ENCODE data around the gene RHOD. TPM values are rescaled to one million over a fixed set of nuclear protein-coding genes. Genes with fewer than 3 reads are reported as not detected.

RHOD gene
- total RNA-seq, 4 donors from 2014 or later = 74.6 to 109 (median 87.8) TPM

GRCh38 chr11:67111261-67111660 is 54.6 kb downstream of the RHOD start:
- WGBS, 2 donors = 38% methylated on average over 1 of the region's 1 CpG
- TF ChIP-seq CTCF (IDR thresholded peaks at IDR 0.05) (no peak), POLR2A (IDR thresholded peaks at IDR 0.05) (no peak)
- intact Hi-C loops (cut with DNase I; ENCODE audit: low total_unique reads) = no loop called here
- H3K4me3 ChIP-seq (ENCODE audit: low read depth, poor library complexity, severe bottlenecking) = no peak overlapping the region
- DNase-seq (ENCODE audit: low spot score in 2 of 2) = no peak

- TF ChIP-seq POLR2A (IDR thresholded peaks at IDR 0.05) = no peak
- TF ChIP-seq CTCF (IDR thresholded peaks at IDR 0.05) = no peak
- DNase-seq (ENCODE audit: low spot score in 2 of 2) = peak in 1 of 2 donors; percentile 65
- intact Hi-C loops (cut with DNase I; ENCODE audit: low total_unique reads) = no loop called here
- 89 to 95% methylated on average over 5 of the region's 5 CpGs for WGBS, 2 donors
- H3K4me3 ChIP-seq (ENCODE audit: low read depth, poor library complexity, severe bottlenecking) = no peak overlapping the region
These were observed 56.6 kb downstream of the RHOD start for GRCh38 chr11:67113231-67113721.

GRCh38 chr11:67114275-67114896 is 57.7 kb downstream of the RHOD start:
- TF ChIP-seq POLR2A (IDR thresholded peaks at IDR 0.05) = no peak
- DNase-seq (ENCODE audit: low spot score in 2 of 2) = peak in 1 of 2 donors; percentile 74
- 88 to 91% methylated on average over 10 of the region's 10 CpGs for WGBS, 2 donors
- intact Hi-C loops (cut with DNase I; ENCODE audit: low total_unique reads) = no loop called here
- H3K4me3 ChIP-seq (ENCODE audit: low read depth, poor library complexity, severe bottlenecking) = no peak overlapping the region

- TF ChIP-seq POLR2A (IDR thresholded peaks at IDR 0.05) (no peak), CTCF (IDR thresholded peaks at IDR 0.05) (no peak)
- intact Hi-C loops (cut with DNase I; ENCODE audit: low total_unique reads) = no loop called here
- no peak for DNase-seq (ENCODE audit: low spot score in 2 of 2)
These were observed 60.1 kb downstream of the RHOD start for GRCh38 chr11:67116758-67117105.

GRCh38 chr11:67117176-67117575 is 60.5 kb downstream of the RHOD start:
- no peak for TF ChIP-seq POLR2A (IDR thresholded peaks at IDR 0.05)
- no peak for TF ChIP-seq CTCF (IDR thresholded peaks at IDR 0.05)
- intact Hi-C loops (cut with DNase I; ENCODE audit: low total_unique reads) = no loop called here
- no peak for DNase-seq (ENCODE audit: low spot score in 2 of 2)
- 75 to 79% methylated on average over 7 of the region's 7 CpGs for WGBS, 2 donors
- H3K4me3 ChIP-seq (ENCODE audit: low read depth, poor library complexity, severe bottlenecking) = no peak overlapping the region

More at GRCh38 chr11:67116758-67117105, 60.1 kb downstream of the RHOD start:
- no peak overlapping the region for H3K4me3 ChIP-seq (ENCODE audit: low read depth, poor library complexity, severe bottlenecking)
- 82% methylated on average over 3 of the region's 3 CpGs for WGBS, 2 donors

- peak; percentile 20 to 88 for DNase-seq (ENCODE audit: low spot score in 2 of 2)
- 13 to 22% methylated on average over 14 to 18 of the region's 65 CpGs for WGBS, 2 donors
- no peak overlapping the region for H3K4me3 ChIP-seq (ENCODE audit: low read depth, poor library complexity, severe bottlenecking)
- TF ChIP-seq CTCF (IDR thresholded peaks at IDR 0.05) (no peak), POLR2A (IDR thresholded peaks at IDR 0.05) (no peak)
- intact Hi-C loops (cut with DNase I; ENCODE audit: low total_unique reads) = no loop called here
These were observed 61.1 kb downstream of the RHOD start for GRCh38 chr11:67117672-67118180.
